OCI-LY7 (cell line): Measurements from ENCODE around the gene TP53INP2. TPM values are rescaled to one million over a fixed set of nuclear protein-coding genes. Genes with fewer than 3 reads are reported as not detected.

Experiments
- BruUV-seq: library from RNA; stranded (reverse); fragments of 400-500 nt; replicated peaks from 2 replicates; lab custom pipeline; 2021; lab: Mats Ljungman, UMichigan
- CTCF ChIA-PET: fragments of 300-600 bp; sonication (Branson Sonifier 250); formaldehyde crosslinking; loops from one replicate; lab custom pipeline; 2022; ENCODE audit warnings: antibody characterized with exemption; ENCODE audit not compliant: unreplicated experiment; lab: Charles Lee
- POLR2A ChIA-PET: fragments of 300-600 bp; sonication (Branson Sonifier 250); formaldehyde crosslinking; loops from one replicate; lab custom pipeline; 2022; ENCODE audit warnings: antibody characterized with exemption; lab: Charles Lee
- DNase-seq: peaks from one replicate; pipeline ENCODE4 v3.0.0-alpha.2; 2015; ENCODE audit warnings: low spot score
- H2AFZ ChIP-seq: fragments of 200-600 bp; sonication (generic), shearing (Covaris generic); 2 replicates; pipeline ENCODE4 v1.6.1; 2014; ENCODE audit warnings: mild to moderate bottlenecking, antibody characterized with exemption, low read length, moderate library complexity
- H3K27ac ChIP-seq: fragments of 200-600 bp; sonication (generic); 2 replicates; pipeline ENCODE4 v1.5.1; 2014; ENCODE audit warnings: mixed run types, low read depth, mild to moderate bottlenecking, moderate library complexity, low read length, inconsistent platforms; ENCODE audit not compliant: poor library complexity, severe bottlenecking
- H3K36me3 ChIP-seq: fragments of 200-600 bp; sonication (generic); 2 replicates; pipeline ENCODE4 v1.6.1; 2014; ENCODE audit warnings: mild to moderate bottlenecking, antibody characterized with exemption, low read length, moderate library complexity, mixed read lengths; ENCODE audit not compliant: insufficient read depth
- H3K4me1 ChIP-seq: fragments of 200-600 bp; sonication (generic); 2 replicates; pipeline ENCODE4 v1.5.1; 2014; ENCODE audit warnings: mild to moderate bottlenecking, low read length; ENCODE audit not compliant: insufficient read depth, poor library complexity, severe bottlenecking
- H3K4me2 ChIP-seq: fragments of 200-600 bp; sonication (generic); 2 replicates; pipeline ENCODE4 v1.6.1; 2014; ENCODE audit warnings: mild to moderate bottlenecking, low read length
- H3K4me3 ChIP-seq: fragments of 200-600 bp; sonication (generic); 2 replicates; pipeline ENCODE4 v1.5.1; 2014; ENCODE audit warnings: mild to moderate bottlenecking, low read depth, low read length; ENCODE audit not compliant: poor library complexity, severe bottlenecking
- H3K79me2 ChIP-seq: fragments of 200-600 bp; sonication (generic); 2 replicates; pipeline ENCODE4 v1.6.1; 2016; ENCODE audit warnings: low read depth, mild to moderate bottlenecking, low read length, moderate library complexity, mixed read lengths; ENCODE audit not compliant: insufficient read depth
- H3K9me2 ChIP-seq: fragments of 200-600 bp; sonication (generic); 2 replicates; pipeline ENCODE4 v1.6.1; 2016; ENCODE audit warnings: mild to moderate bottlenecking, low read length, mixed read lengths; ENCODE audit not compliant: insufficient read depth
- H3K9me3 ChIP-seq: fragments of 200-600 bp; sonication (generic); 2 replicates; pipeline ENCODE4 v1.6.1; 2014; ENCODE audit warnings: mild to moderate bottlenecking, mixed run types, low read length, mixed read lengths
- H4K20me1 ChIP-seq: fragments of 200-600 bp; sonication (generic); 2 replicates; pipeline ENCODE4 v1.6.1; 2014; ENCODE audit warnings: mild to moderate bottlenecking, antibody characterized with exemption, low read length, moderate library complexity, mixed read lengths; ENCODE audit not compliant: insufficient read depth
- CTCF ChIP-seq: fragments of 200-600 bp; sonication (generic); conservative IDR thresholded peaks from 2 replicates; pipeline ENCODE4 v1.5.1; 2014; ENCODE audit warnings: mild to moderate bottlenecking, antibody characterized with exemption, low read length, moderate library complexity, mixed read lengths
- EZH2phosphoT487 ChIP-seq: fragments of 200-600 bp; sonication (generic); IDR thresholded peaks from 2 replicates; pipeline ENCODE4 v1.6.1; 2018; ENCODE audit warnings: low read depth, borderline replicate concordance, mild to moderate bottlenecking, mixed run types, antibody characterized with exemption, low read length, moderate library complexity, mixed read lengths
- intact Hi-C: fragments of 100-400 bp; cut with micrococcal nuclease; formaldehyde crosslinking; loops from one replicate; pipeline ENCODE4 v1.10.0; 2022; ENCODE audit not compliant: unreplicated experiment
- total RNA-seq, 2 experiments: library from RNA; depleted of rRNA in 1 of 2; stranded (reverse); fragments of >200 nt in 1 of 2; shearing (Covaris generic) in 1 of 2; gene quantifications; 2 replicates each; pipeline ENCODE4 v1.2.3, GENCODE V29; 2014 to 2022

The TP53INP2 gene
- total RNA-seq, 2 experiments from 2014 or later = 0.73 to 7.9 TPM

DNA sequence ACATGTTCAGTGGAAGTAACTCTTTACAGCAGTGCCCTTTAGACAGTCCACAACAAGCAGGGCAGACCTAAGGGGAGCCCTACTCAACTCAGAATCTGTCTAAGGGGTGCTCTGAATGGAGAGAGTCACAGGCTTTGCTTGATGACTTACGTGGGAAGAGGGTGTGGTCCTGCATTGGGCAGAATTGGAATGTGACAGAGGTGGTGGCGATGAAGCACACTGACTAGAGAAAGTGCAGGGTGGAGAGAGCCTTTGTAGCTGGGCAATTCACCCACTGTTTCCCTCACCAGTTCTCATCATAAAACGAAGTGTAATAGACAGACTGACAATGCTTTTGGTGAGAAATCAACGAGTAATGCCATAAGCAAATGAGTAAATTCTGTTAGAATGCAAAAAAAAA, 11.2 kb downstream of the TP53INP2 start:
- DNase-seq = no peak
- no TSS peak for BruUV-seq
- ChIA-PET CTCF (no interaction called here), POLR2A (interaction anchor here (0.7 kb wide), 1 partner anchor 152 kb away, joined by 3 read pairs; no protein-coding TSS in a partner anchor)
- H3K79me2 ChIP-seq = no peaks in the 10 kb centered on the region
- no peaks in the 10 kb centered on the region for H3K9me3 ChIP-seq
- peaks cover 18% of the 10 kb centered on the region; the same call in 1 of the 2 replicates for H3K36me3 ChIP-seq
- no peak overlapping the region for H3K27ac ChIP-seq
- no peaks in the 10 kb centered on the region for H3K4me1 ChIP-seq
- H3K9me2 ChIP-seq = no peaks in the 10 kb centered on the region
- no peak overlapping the region for H3K4me2 ChIP-seq
- intact Hi-C loops = no loop called here
- H4K20me1 ChIP-seq = no peaks in the 10 kb centered on the region
- H3K4me3 ChIP-seq = no peak overlapping the region
- H2AFZ ChIP-seq = no peak overlapping the region
- TF ChIP-seq EZH2phosphoT487 (no peak), CTCF (no peak)

GRCh38 chr20:34716921-34717229, 12.7 kb downstream of the TP53INP2 start:
- Histone ChIP-seq H3K79me2 (no peaks in the 10 kb centered on the region), H4K20me1 (no peaks in the 10 kb centered on the region), H3K4me1 (no peaks in the 10 kb centered on the region), H3K9me2 (no peaks in the 10 kb centered on the region), H3K9me3 (no peaks in the 10 kb centered on the region), H3K4me3 (no peak overlapping the region), H3K4me2 (no peak overlapping the region), H3K36me3 (peaks cover 23% of the 10 kb centered on the region; the same call in 1 of the 2 replicates), H2AFZ (no peak overlapping the region), H3K27ac (no peak overlapping the region)
- intact Hi-C loops = no loop called here
- no TSS peak for BruUV-seq
- DNase-seq = no peak
- TF ChIP-seq EZH2phosphoT487 (no peak), CTCF (no peak)
- POLR2A ChIA-PET = no interaction called here
- CTCF ChIA-PET = no interaction called here

DNA sequence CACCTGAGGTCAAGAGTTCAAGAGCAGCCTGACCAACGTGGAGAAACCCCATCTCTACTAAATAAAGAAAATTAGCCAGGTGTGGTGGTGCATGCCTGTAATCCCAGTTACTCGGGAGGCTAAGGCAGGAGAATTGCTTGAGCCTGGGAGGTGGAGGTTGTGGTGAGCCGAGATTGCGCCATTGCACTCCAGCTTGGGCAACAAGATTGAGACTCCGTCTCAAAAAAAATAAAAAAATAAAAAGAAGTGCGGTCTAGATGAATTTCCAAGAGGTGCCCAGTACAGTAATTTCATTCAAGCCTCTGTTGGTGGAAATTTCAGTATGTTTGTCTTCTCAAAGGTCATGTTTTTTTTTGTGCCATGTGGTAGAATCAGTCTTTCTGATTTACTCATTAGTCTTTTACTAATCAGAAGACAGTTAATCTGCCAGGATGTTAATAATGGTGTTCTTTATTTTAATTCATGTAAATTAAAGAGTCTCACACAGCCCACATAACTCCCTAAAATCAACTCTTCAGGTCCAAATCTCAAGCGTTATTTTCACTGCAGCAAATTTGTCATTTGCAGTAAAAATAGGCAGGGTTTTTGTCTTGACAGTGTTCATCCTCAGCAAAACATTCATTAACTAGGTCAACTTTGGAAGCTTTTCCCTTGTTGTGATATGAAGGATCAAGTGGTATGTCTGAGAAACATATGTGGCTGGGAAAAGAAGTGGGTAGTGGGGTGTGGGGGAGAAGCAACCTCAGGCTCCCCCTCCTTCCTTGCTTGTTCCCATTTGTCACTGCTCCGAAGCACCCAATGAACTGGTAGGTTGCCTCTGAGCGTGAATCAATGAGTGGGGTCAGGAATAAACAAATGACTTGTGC, 13.3 kb downstream of the TP53INP2 start:
- BruUV-seq = no TSS peak
- no peak overlapping the region for H3K27ac ChIP-seq
- intact Hi-C loops = no loop called here

More for the DNA sequence above, 13.3 kb downstream of the TP53INP2 start:
- no peaks in the 10 kb centered on the region for H4K20me1 ChIP-seq
- no peaks in the 10 kb centered on the region for H3K4me1 ChIP-seq
- no peaks in the 10 kb centered on the region for H3K9me3 ChIP-seq
- H3K9me2 ChIP-seq = no peaks in the 10 kb centered on the region
- ChIA-PET POLR2A (no interaction called here), CTCF (no interaction called here)
- no peak overlapping the region for H3K4me2 ChIP-seq
- H3K36me3 ChIP-seq = peaks cover 23% of the 10 kb centered on the region; the same call in 1 of the 2 replicates
- H2AFZ ChIP-seq = no peak overlapping the region
- H3K79me2 ChIP-seq = no peaks in the 10 kb centered on the region
- TF ChIP-seq EZH2phosphoT487 (no peak), CTCF (no peak)
- no peak overlapping the region for H3K4me3 ChIP-seq
- DNase-seq = no peak
